ENCODE results near the gene RITA1.

- no peak for TF ChIP-seq JUND (IDR thresholded peaks at IDR 0.05)
- no peak for TF ChIP-seq CTCF (IDR thresholded peaks at IDR 0.05; ENCODE audit: low read depth, low read length, missing input control)
- TF ChIP-seq GABPA (IDR thresholded peaks at IDR 0.05 in 1 of 2, conservative IDR thresholded peaks at IDR 0.05 in 1 of 2), result no peak
- no peak for TF ChIP-seq REST (IDR thresholded peaks at IDR 0.05)
- no peak for TF ChIP-seq MAX (IDR thresholded peaks at IDR 0.05)
- TF ChIP-seq YY1 (IDR thresholded peaks at IDR 0.05), result no peak
Measured at GRCh38 chr12:113144806-113145205, 40.7 kb upstream of the RITA1 start.
